H1 (cell line): Measurements from ENCODE around the gene CROCC2. TPM values are rescaled to one million over a fixed set of nuclear protein-coding genes. Genes with fewer than 3 reads are reported as not detected.

ENCODE experiments used
- CTCF ChIA-PET: fragments of 300-600 bp; sonication (Branson Sonifier 250); formaldehyde crosslinking; loops from one replicate; lab custom pipeline; 2021; ENCODE audit not compliant: partially characterized antibody; lab: Charles Lee
- POLR2A ChIA-PET: fragments of 300-600 bp; sonication (Branson Sonifier 250); formaldehyde crosslinking; loops from one replicate; lab custom pipeline; 2021; ENCODE audit warnings: inconsistent platforms; ENCODE audit not compliant: partially characterized antibody; lab: Charles Lee
- DNase-seq, 2 experiments: peaks; one replicate each; pipeline versions ENCODE4 v3.0.0 to v3.0.0-alpha.2; 2010 to 2022; ENCODE audit warnings: low spot score in 2 of 2, low read depth in 1 of 2, mixed read lengths in 1 of 2
- FAIRE-seq: peaks from 2 replicates; lab custom pipeline; 2011; peaks lifted over from hg19 to GRCh38; lab: Jason Lieb, UNC
- H2AFZ ChIP-seq: 2 replicates; pipeline ENCODE4 v1.8.1; 2012; ENCODE audit warnings: low read length, inconsistent platforms
- H2AK5ac ChIP-seq: 2 replicates; pipeline ENCODE4 v1.6.1; 2013; ENCODE audit warnings: low read depth, low read length
- H2BK120ac ChIP-seq: replicated peaks from 2 replicates; pipeline ENCODE3; 2013; ENCODE audit warnings: low read depth, low read length, inconsistent platforms
- H2BK12ac ChIP-seq: 2 replicates; pipeline ENCODE4 v1.6.1; 2013; ENCODE audit warnings: low read depth, low read length
- H2BK15ac ChIP-seq: 2 replicates; pipeline ENCODE4 v1.6.1; 2013; ENCODE audit warnings: low read length
- H2BK20ac ChIP-seq: 2 replicates; pipeline ENCODE4 v1.6.1; 2013; ENCODE audit warnings: low read length
- H2BK5ac ChIP-seq: 2 replicates; pipeline ENCODE4 v1.6.1; 2013; ENCODE audit warnings: low read depth, low read length
- H3K14ac ChIP-seq: 2 replicates; pipeline ENCODE4 v1.6.1; 2013; ENCODE audit warnings: inconsistent platforms; ENCODE audit not compliant: insufficient read length
- H3K18ac ChIP-seq: 2 replicates; pipeline ENCODE4 v1.6.1; 2013; ENCODE audit warnings: low read length; ENCODE audit errors: extremely low read depth
- H3K23ac ChIP-seq: 2 replicates; pipeline ENCODE4 v1.6.1; 2013; ENCODE audit warnings: inconsistent platforms; ENCODE audit not compliant: insufficient read length
- H3K23me2 ChIP-seq: 2 replicates; pipeline ENCODE4 v1.6.1; 2013; ENCODE audit warnings: low read depth, low read length
- H3K27ac ChIP-seq: 2 replicates; pipeline ENCODE4 v1.6.1; 2011; ENCODE audit warnings: low read depth, low read length, inconsistent platforms
- H3K27me3 ChIP-seq, 4 experiments: replicated peaks in 1 of 4; 1 replicate in 1 of 4; 2 replicates in 3 of 4; pipeline versions ENCODE4 v1.6.1 to v1.8.1; 2011 to 2013; ENCODE audit warnings: low read length in 3 of 4, mild to moderate bottlenecking in 3 of 4, inconsistent platforms in 2 of 4, mixed read lengths in 2 of 4, moderate library complexity in 1 of 4; ENCODE audit not compliant: control insufficient read depth in 3 of 4, insufficient read depth in 3 of 4; ENCODE audit errors: extremely low read depth in 1 of 4
- H3K36me3 ChIP-seq, 4 experiments: 2 replicates each; pipeline versions ENCODE4 v1.6.1 to v1.8.1; 2011 to 2013; ENCODE audit warnings: mild to moderate bottlenecking in 4 of 4, low read length in 3 of 4, moderate library complexity in 2 of 4, control low read depth in 1 of 4, inconsistent platforms in 1 of 4; ENCODE audit not compliant: insufficient read depth in 4 of 4, control insufficient read depth in 2 of 4
- H3K4ac ChIP-seq: replicated peaks from 2 replicates; pipeline ENCODE3; 2013; ENCODE audit warnings: low read length, low read depth, mixed read lengths, inconsistent platforms; ENCODE audit not compliant: insufficient read length
- H3K4me1 ChIP-seq, 4 experiments: replicated peaks in 1 of 4; 1 replicate in 1 of 4; 2 replicates in 3 of 4; pipeline versions ENCODE4 v1.6.1 to v1.8.1; 2011 to 2013; ENCODE audit warnings: low read length in 3 of 4, inconsistent platforms in 2 of 4, mixed read lengths in 1 of 4; ENCODE audit not compliant: insufficient read depth in 4 of 4, control insufficient read depth in 3 of 4
- H3K4me2 ChIP-seq, 2 experiments: 2 replicates each; pipeline versions ENCODE4 v1.6.1 to v1.8.1; 2011 to 2013; ENCODE audit warnings: low read depth in 2 of 2, low read length in 2 of 2, control low read depth in 1 of 2, inconsistent platforms in 1 of 2, mild to moderate bottlenecking in 1 of 2; ENCODE audit not compliant: insufficient read depth in 1 of 2
- H3K4me3 ChIP-seq, 4 experiments: fragments of 200-600, 300-600 bp in 1 of 4; sonication (generic), shearing (Covaris generic), sonication (Bioruptor Twin) in 1 of 4; 2 replicates each; pipeline versions ENCODE4 v1.5.1 to v1.8.1; 2011 to 2016; ENCODE audit warnings: low read length in 4 of 4, low read depth in 3 of 4, control low read depth in 2 of 4, inconsistent platforms in 2 of 4, mild to moderate bottlenecking in 2 of 4, mixed read lengths in 1 of 4, moderate library complexity in 1 of 4; ENCODE audit not compliant: insufficient read depth in 2 of 4; ENCODE audit errors: extremely low read depth in 1 of 4
- H3K56ac ChIP-seq: replicated peaks from 2 replicates; pipeline ENCODE3; 2013; ENCODE audit warnings: low read depth, mild to moderate bottlenecking, mixed read lengths, low read length, inconsistent platforms; ENCODE audit not compliant: insufficient read length
- H3K79me1 ChIP-seq: 2 replicates; pipeline ENCODE4 v1.6.1; 2013; ENCODE audit warnings: low read depth, low read length, control low read depth
- H3K79me2 ChIP-seq, 2 experiments: 2 replicates each; pipeline versions ENCODE4 v1.6.1 to v1.8.1; 2012 to 2013; ENCODE audit warnings: low read length in 2 of 2, mild to moderate bottlenecking in 2 of 2, inconsistent platforms in 1 of 2; ENCODE audit not compliant: insufficient read depth in 2 of 2, control insufficient read depth in 1 of 2
- H3K9ac ChIP-seq, 4 experiments: replicated peaks in 1 of 4; 1 replicate in 1 of 4; 2 replicates in 3 of 4; pipeline versions ENCODE4 v1.6.1 to v1.8.1; 2011 to 2013; ENCODE audit warnings: low read depth in 3 of 4, low read length in 3 of 4, control low read depth in 2 of 4, mild to moderate bottlenecking in 2 of 4, moderate library complexity in 2 of 4, inconsistent platforms in 1 of 4; ENCODE audit errors: extremely low read depth in 1 of 4
- H3K9me3 ChIP-seq, 2 experiments: 2 replicates each; pipeline versions ENCODE4 v1.6.1 to v1.8.1; 2012 to 2013; ENCODE audit warnings: mild to moderate bottlenecking in 2 of 2, moderate library complexity in 2 of 2, control low read depth in 1 of 2, inconsistent platforms in 1 of 2, low read depth in 1 of 2, low read length in 1 of 2, mixed read lengths in 1 of 2; ENCODE audit not compliant: insufficient read depth in 2 of 2
- H4K20me1 ChIP-seq, 2 experiments: replicated peaks in 1 of 2; 2 replicates each; pipeline versions ENCODE3 to v1.8.1; 2011 to 2013; ENCODE audit warnings: inconsistent platforms in 2 of 2, low read length in 2 of 2, mild to moderate bottlenecking in 1 of 2; ENCODE audit not compliant: insufficient read depth in 2 of 2, control insufficient read depth in 1 of 2
- H4K5ac ChIP-seq: 2 replicates; pipeline ENCODE4 v1.6.1; 2013; ENCODE audit warnings: low read length, low read depth, mixed read lengths, inconsistent platforms; ENCODE audit not compliant: insufficient read length
- H4K8ac ChIP-seq: 2 replicates; pipeline ENCODE4 v1.8.0; 2013; ENCODE audit warnings: mild to moderate bottlenecking, moderate library complexity, low read length, inconsistent platforms; ENCODE audit not compliant: insufficient read depth; ENCODE audit errors: extremely low read depth
- H4K91ac ChIP-seq: replicated peaks from 2 replicates; pipeline ENCODE3; 2013; ENCODE audit warnings: low read length, mixed read lengths, inconsistent platforms; ENCODE audit not compliant: insufficient read length
- GTF2F1 ChIP-seq: IDR thresholded peaks from 2 replicates; pipeline ENCODE4 v1.6.1; 2012; ENCODE audit warnings: low read depth, low read length, improper control_type of control experiment, borderline replicate concordance
- KDM4A ChIP-seq: IDR thresholded peaks from one replicate; pipeline ENCODE4 v1.7.1; 2012; ENCODE audit warnings: low read depth, mild to moderate bottlenecking, moderate library complexity, low read length, inconsistent platforms; ENCODE audit not compliant: severe bottlenecking
- SIN3A ChIP-seq, 2 experiments: IDR thresholded peaks in 1 of 2; conservative IDR thresholded peaks in 1 of 2; 2 replicates each; pipeline ENCODE4 v1.6.1; 2011 to 2012; ENCODE audit warnings: low read length in 2 of 2, improper control_type of control experiment in 1 of 2, low read depth in 1 of 2, mild to moderate bottlenecking in 1 of 2
- SP4 ChIP-seq: IDR thresholded peaks from 2 replicates; pipeline ENCODE4 v1.6.1; 2012; ENCODE audit warnings: low read length, inconsistent platforms
- WGBS, 2 experiments: shearing (Covaris generic) in 1 of 2; methylation state at CpG; one replicate each; pipeline versions ENCODE4 v1.1.6 to v1.1.7; 2013 to 2015; ENCODE audit warnings: low lambda C conversion rate in 2 of 2, mixed read lengths in 2 of 2, inconsistent platforms in 1 of 2, low coverage in 1 of 2, missing lambda C conversion rate in 1 of 2; ENCODE audit not compliant: insufficient replicate concordance in 2 of 2, insufficient coverage in 1 of 2, insufficient read length in 1 of 2; ENCODE audit errors: extremely low coverage in 1 of 2, missing lambda C conversion rate in 1 of 2; 5-methylcytosine and 5-hydroxymethylcytosine counted together
- polyA plus RNA-seq, 7 experiments: library from polyadenylated mRNA; depleted of rRNA in 3 of 7; stranded (reverse) in 5 of 7; unstranded in 2 of 7; fragments of >200 nt in 5 of 7; fragments of 200-250 nt in 2 of 7; gene quantifications; 1 replicate in 5 of 7; 2 replicates in 1 of 7; 4 replicates in 1 of 7; pipeline versions ENCODE4 v1.2.1 to v1.2.3, GENCODE V29; 2011 to 2013; ENCODE audit warnings: missing spikeins in 2 of 7, mixed read lengths in 2 of 7
- total RNA-seq: library from RNA; stranded (reverse); fragmentation: NEBNext Ultra II Directional; extraction: Animal tissue kit (Norgen Biotek cat#: 25700); gene quantifications from 2 replicates; pipeline ENCODE4 v1.2.1, GENCODE V29; 2021

CROCC2 gene
- total and polyA plus RNA-seq, 2 of the 8 experiments (the other 6 are each of a cell fraction or from before 2014, with no cell fraction given) = not detected

- no peak overlapping the region for H2BK15ac ChIP-seq
- ChIA-PET POLR2A (no interaction called here), CTCF (interaction anchor here (0.6 to 1.4 kb wide), 6 partner anchors 18 to 179 kb away, joined by 3 to 5 read pairs (median 3); no protein-coding TSS in a partner anchor)
- peaks cover 0 to 10% (median 3%) of the 10 kb centered on the region in 4 experiments; a peak in 3 of 7 replicates for H3K4me1 ChIP-seq
- no peaks in the 10 kb centered on the region for H3K9me3 ChIP-seq
- H3K4me2 ChIP-seq = no peak overlapping the region
- H2BK5ac ChIP-seq = no peak overlapping the region
- peaks cover 0 to 8% of the 10 kb centered on the region in 2 experiments for H4K20me1 ChIP-seq
- no peak overlapping the region for H4K5ac ChIP-seq
- H3K14ac ChIP-seq = no peak overlapping the region
- peaks cover 8% of the 10 kb centered on the region; the same call in 1 of the 2 replicates for H3K23me2 ChIP-seq
- DNase-seq = peak in 1 of 2 experiments; percentile 43
- 93% methylated on average over 17 of the region's 28 CpGs; no CpG with 5 or more reads in 1 of the 2 experiments for WGBS, 2 experiments
- H3K18ac ChIP-seq = no peak overlapping the region
- no peaks in the 10 kb centered on the region for H3K27me3 ChIP-seq
- FAIRE-seq = no peak
- no peak overlapping the region for H2BK12ac ChIP-seq
- no peak overlapping the region for H2BK20ac ChIP-seq
- no peaks in the 10 kb centered on the region for H3K79me1 ChIP-seq
- H2AFZ ChIP-seq = no peak overlapping the region
- no peak overlapping the region for H3K4ac ChIP-seq
- no peaks in the 10 kb centered on the region for H3K36me3 ChIP-seq
- H3K27ac ChIP-seq = no peak overlapping the region
- no peak overlapping the region for H2BK120ac ChIP-seq
- no peak overlapping the region for H3K56ac ChIP-seq
- H3K4me3 ChIP-seq = no peak overlapping the region
- no peaks in the 10 kb centered on the region for H3K79me2 ChIP-seq
- no peak overlapping the region for H2AK5ac ChIP-seq
- 0 out of 2 replicates have a peak overlapping the region, but pooled peaks have one; percentile 35 for H4K8ac ChIP-seq
- TF ChIP-seq SIN3A (conservative IDR thresholded peaks at IDR 0.05 in 1 of 2, IDR thresholded peaks at IDR 0.05 in 1 of 2; ENCODE audit: low read depth in 1 of 2, low read length in 2 of 2) = no peak
- TF ChIP-seq KDM4A = no peak
- TF ChIP-seq GTF2F1 = no peak
- TF ChIP-seq SP4 = no peak
- no peak overlapping the region for H3K23ac ChIP-seq
- no peak overlapping the region for H3K9ac ChIP-seq
- H4K91ac ChIP-seq = no peak overlapping the region
These were observed 59.8 kb downstream of the CROCC2 start for GRCh38 chr2:240965905-240966456.
